ENCODE data around the gene SLC39A8. TPM values are rescaled to one million over a fixed set of nuclear protein-coding genes. Genes with fewer than 3 reads are reported as not detected.
"Not testable (repeated sequence)": the region's sequence is repeated elsewhere in the genome, so short reads cannot be mapped to it uniquely, and the experiment has no call there.

Gene SLC39A8
- total RNA-seq, 1 donor from 2014 or later: 7.6 TPM

GRCh38 chr4:102250341-102250740, 94.9 kb downstream of the SLC39A8 start:
- H3K4me3 ChIP-seq (ENCODE audit: low read depth, low read length): no peak overlapping the region
- FAIRE-seq: no peak
- DNase-seq (ENCODE audit: low read depth): no peak
- no peaks in the 10 kb centered on the region for H3K27me3 ChIP-seq (ENCODE audit: control insufficient read depth, insufficient read depth, low read length)
- no peaks in the 10 kb centered on the region for H3K36me3 ChIP-seq (ENCODE audit: control insufficient read depth, insufficient read depth, low read length)
- TF ChIP-seq, protein P1, sequence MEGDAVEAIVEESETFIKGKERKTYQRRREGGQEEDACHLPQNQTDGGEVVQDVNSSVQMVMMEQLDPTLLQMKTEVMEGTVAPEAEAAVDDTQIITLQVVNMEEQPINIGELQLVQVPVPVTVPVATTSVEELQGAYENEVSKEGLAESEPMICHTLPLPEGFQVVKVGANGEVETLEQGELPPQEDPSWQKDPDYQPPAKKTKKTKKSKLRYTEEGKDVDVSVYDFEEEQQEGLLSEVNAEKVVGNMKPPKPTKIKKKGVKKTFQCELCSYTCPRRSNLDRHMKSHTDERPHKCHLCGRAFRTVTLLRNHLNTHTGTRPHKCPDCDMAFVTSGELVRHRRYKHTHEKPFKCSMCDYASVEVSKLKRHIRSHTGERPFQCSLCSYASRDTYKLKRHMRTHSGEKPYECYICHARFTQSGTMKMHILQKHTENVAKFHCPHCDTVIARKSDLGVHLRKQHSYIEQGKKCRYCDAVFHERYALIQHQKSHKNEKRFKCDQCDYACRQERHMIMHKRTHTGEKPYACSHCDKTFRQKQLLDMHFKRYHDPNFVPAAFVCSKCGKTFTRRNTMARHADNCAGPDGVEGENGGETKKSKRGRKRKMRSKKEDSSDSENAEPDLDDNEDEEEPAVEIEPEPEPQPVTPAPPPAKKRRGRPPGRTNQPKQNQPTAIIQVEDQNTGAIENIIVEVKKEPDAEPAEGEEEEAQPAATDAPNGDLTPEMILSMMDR (IDR thresholded peaks at IDR 0.05; ENCODE audit: insufficient read depth, low read length, severe bottlenecking): no peak

GRCh38 chr4:102247041-102247440, 98.2 kb downstream of the SLC39A8 start:
- FAIRE-seq (no peak), DNase-seq (ENCODE audit: low read depth) (peak; percentile 10)
- H3K27me3 ChIP-seq (ENCODE audit: control insufficient read depth, insufficient read depth, low read length): no peaks in the 10 kb centered on the region
- no peak overlapping the region for H3K4me3 ChIP-seq (ENCODE audit: low read depth, low read length)
- TF ChIP-seq, protein P1 (IDR thresholded peaks at IDR 0.05; ENCODE audit: insufficient read depth, low read length, severe bottlenecking): no peak
- H3K36me3 ChIP-seq (ENCODE audit: control insufficient read depth, insufficient read depth, low read length): no peaks in the 10 kb centered on the region

GRCh38 chr4:102246416-102246815, 98.9 kb downstream of the SLC39A8 start:
- Histone ChIP-seq H3K36me3 (ENCODE audit: control insufficient read depth, insufficient read depth, low read length) (no peaks in the 10 kb centered on the region), H3K27me3 (ENCODE audit: control insufficient read depth, insufficient read depth, low read length) (no peaks in the 10 kb centered on the region), H3K4me3 (ENCODE audit: low read depth, low read length) (no peak overlapping the region)
- TF ChIP-seq, protein P1 (IDR thresholded peaks at IDR 0.05; ENCODE audit: insufficient read depth, low read length, severe bottlenecking): no peak
- FAIRE-seq (no peak), DNase-seq (ENCODE audit: low read depth) (peak; percentile 61)

DNA sequence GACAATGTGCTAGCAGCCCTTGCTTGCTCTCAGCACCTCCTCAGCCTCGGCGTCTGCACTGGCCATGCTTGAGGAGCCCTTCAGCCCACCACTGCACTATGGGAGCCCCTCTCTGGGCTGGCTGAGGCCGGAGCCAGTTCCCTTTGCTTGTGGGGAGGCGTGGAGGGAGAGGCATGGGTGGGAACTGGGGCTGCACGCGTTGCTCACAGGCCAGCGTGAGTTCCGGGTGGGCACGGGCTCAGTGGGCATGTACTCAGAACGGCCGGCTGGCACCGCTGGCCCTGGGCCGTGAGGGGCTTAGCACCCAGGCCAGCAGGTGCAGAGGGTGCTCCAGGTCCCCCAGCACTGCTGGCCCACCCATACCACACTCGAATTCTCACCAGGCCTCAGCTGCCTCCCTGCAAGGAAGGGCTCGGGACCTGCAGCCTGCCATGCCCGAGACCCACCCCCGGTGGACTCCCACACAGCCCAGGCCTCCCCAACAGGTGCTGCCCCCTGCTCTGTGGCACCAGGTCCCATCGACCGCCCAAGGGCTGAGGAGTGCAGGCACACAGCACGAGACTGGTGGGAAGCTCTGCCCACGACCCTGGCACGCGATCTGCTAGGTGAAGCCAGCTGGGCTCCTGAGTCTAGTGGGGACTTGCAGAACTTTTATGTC, 100.3 kb downstream of the SLC39A8 start:
- TF ChIP-seq, protein P1 (IDR thresholded peaks at IDR 0.05; ENCODE audit: insufficient read depth, low read length, severe bottlenecking): no peak
- FAIRE-seq: no peak
- DNase-seq (ENCODE audit: low read depth): no peak
- Histone ChIP-seq H3K4me3 (ENCODE audit: low read depth, low read length) (no peak overlapping the region), H3K36me3 (ENCODE audit: control insufficient read depth, insufficient read depth, low read length) (no peaks in the 10 kb centered on the region), H3K27me3 (ENCODE audit: control insufficient read depth, insufficient read depth, low read length) (no peaks in the 10 kb centered on the region)

- not testable (repeated sequence) for H3K27me3 ChIP-seq (ENCODE audit: control insufficient read depth, insufficient read depth, low read length); H3K36me3 ChIP-seq (ENCODE audit: control insufficient read depth, insufficient read depth, low read length); H3K4me3 ChIP-seq (ENCODE audit: low read depth, low read length); DNase-seq (ENCODE audit: low read depth); FAIRE-seq
Measured at GRCh38 chr4:102243296-102243695, 102.0 kb downstream of the SLC39A8 start.

DNA sequence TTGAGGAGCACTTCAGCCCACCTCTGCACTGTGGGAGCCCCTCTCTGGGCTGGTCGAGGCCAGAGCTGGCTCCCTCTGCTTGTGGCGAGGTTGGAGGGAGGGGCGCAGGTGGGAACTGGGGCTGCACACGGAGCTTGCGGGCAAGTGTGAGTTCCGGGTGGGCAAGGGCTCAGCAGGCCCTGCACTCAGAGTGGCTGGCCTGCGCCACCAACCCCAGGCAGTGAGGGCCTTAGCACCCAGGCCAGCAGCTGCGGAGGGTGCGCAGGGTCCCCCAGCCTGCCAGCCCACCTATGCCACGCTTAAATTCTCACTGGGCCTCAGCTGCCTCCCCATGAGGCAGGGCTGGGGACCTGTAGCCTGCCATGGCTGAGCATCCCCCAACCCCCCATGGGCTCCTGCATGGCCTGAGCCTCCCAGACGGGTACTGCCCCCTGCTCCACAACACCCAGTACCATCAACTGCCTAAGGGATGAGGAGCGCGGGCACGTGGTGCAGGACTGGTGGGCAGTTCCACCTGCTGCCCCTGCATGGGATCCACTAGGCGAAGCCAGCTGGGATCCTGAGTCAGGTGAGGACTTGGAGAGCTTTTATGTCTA, 110.9 kb downstream of the SLC39A8 start:
- no peak for FAIRE-seq
- no peak for DNase-seq (ENCODE audit: low read depth)
- no peaks in the 10 kb centered on the region for H3K36me3 ChIP-seq (ENCODE audit: control insufficient read depth, insufficient read depth, low read length)
- H3K27me3 ChIP-seq (ENCODE audit: control insufficient read depth, insufficient read depth, low read length): no peaks in the 10 kb centered on the region
- no peak overlapping the region for H3K4me3 ChIP-seq (ENCODE audit: low read depth, low read length)
- TF ChIP-seq, protein P1 (IDR thresholded peaks at IDR 0.05; ENCODE audit: insufficient read depth, low read length, severe bottlenecking): no peak
